Kidney tubule cell (primary cell): ENCODE results near the gene TMUB1.

ENCODE experiments used
- DNase-seq: peaks from one replicate; pipeline ENCODE4 v3.0.0-alpha.2; 2018; ENCODE audit warnings: low spot score

TMUB1 gene

GRCh38 chr7:151103973-151104372 lies 20.7 kb upstream of the TMUB1 start:
- DNase-seq, result no peak

GRCh38 chr7:151102991-151103390 lies 19.7 kb upstream of the TMUB1 start:
- DNase-seq, result no peak

GRCh38 chr7:151101621-151102396 lies 18.5 kb upstream of the TMUB1 start:
- no peak for DNase-seq

GRCh38 chr7:151100921-151101320 lies 17.6 kb upstream of the TMUB1 start:
- DNase-seq, result no peak

GRCh38 chr7:151099486-151100211 lies 16.4 kb upstream of the TMUB1 start:
- DNase-seq, result no peak

- peak; percentile 45 for DNase-seq
These were observed 12.7 kb upstream of the TMUB1 start for GRCh38 chr7:151095828-151096475.

- DNase-seq, result no peak
These were observed 12.0 kb upstream of the TMUB1 start for GRCh38 chr7:151095123-151095797.

GRCh38 chr7:151094675-151095074 lies 11.4 kb upstream of the TMUB1 start:
- peak; percentile 81 for DNase-seq

- DNase-seq, result no peak
These were observed 10.5 kb upstream of the TMUB1 start for GRCh38 chr7:151093748-151094147.

GRCh38 chr7:151091988-151092387 lies 8.7 kb upstream of the TMUB1 start:
- no peak for DNase-seq

- DNase-seq, result peak; percentile 27
These were observed 8.1 kb upstream of the TMUB1 start for GRCh38 chr7:151091431-151091830.

GRCh38 chr7:151091003-151091402 lies 7.7 kb upstream of the TMUB1 start:
- no peak for DNase-seq

- no peak for DNase-seq
These were observed 6.8 kb upstream of the TMUB1 start for GRCh38 chr7:151089893-151090730.

GRCh38 chr7:151088856-151089699 lies 5.8 kb upstream of the TMUB1 start:
- DNase-seq, result peak; percentile 47

GRCh38 chr7:151088019-151088855 lies 4.9 kb upstream of the TMUB1 start:
- DNase-seq, result peak; percentile 31

GRCh38 chr7:151087245-151088018 lies 4.1 kb upstream of the TMUB1 start:
- DNase-seq, result peak; percentile 70

- DNase-seq, result peak; percentile 43
These were observed 3.5 kb upstream of the TMUB1 start for GRCh38 chr7:151086802-151087244.
